Activated CD8-positive, alpha-beta memory T cell treated with anti-CD3 and anti-CD28 coated beads, Interleukin-2, amount 50 U/mL, for 1 hour (primary cell): Measurements from ENCODE around the gene SPAG9.

Source experiments
- DNase-seq: peaks from one replicate; pipeline ENCODE4 v3.0.0-alpha.2; 2020; ENCODE audit errors: extremely low read depth

SPAG9 gene

DNA sequence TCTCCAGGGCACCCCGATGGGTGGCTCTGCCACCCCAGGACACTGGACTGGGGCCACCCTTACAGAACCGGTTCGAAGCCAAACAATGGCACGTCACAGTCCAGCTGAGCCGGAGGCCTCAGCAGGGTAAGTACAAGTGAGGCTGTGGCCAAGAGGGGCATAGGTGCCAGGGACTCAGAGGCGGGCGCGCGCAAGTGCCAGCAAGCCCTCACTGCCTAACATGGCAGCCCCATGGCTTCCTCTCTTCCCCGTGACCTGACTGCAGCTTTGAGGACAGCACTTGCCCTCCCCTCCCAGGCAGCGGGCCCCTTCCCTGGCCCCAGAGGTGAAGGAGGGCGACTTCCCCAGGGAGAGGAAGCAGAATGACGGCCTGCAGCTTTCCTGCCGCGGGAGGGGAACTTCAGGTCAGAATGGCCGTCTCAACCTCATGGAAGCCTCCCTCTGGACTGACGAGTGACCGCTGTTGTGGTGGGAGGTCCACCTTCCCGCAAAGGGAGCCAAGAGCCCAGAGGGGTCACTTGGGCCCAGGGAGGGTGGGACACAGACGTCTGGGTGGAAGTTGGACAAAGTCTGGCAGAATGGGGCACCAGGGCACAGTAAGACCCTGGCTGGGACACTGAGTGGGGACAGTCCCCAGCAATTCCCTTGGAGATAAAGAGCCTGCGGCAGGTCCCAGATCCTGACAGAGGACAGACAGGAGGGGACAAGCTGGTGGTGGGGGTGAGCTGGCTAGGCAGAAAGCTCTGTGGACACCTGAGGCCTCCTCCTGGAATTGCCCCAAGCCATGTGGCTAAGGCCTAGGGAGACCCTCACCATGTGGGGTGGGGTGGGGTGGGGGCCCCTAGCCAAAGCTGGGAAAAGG is 202.4 kb downstream of the SPAG9 start:
- DNase-seq: no peak

DNA sequence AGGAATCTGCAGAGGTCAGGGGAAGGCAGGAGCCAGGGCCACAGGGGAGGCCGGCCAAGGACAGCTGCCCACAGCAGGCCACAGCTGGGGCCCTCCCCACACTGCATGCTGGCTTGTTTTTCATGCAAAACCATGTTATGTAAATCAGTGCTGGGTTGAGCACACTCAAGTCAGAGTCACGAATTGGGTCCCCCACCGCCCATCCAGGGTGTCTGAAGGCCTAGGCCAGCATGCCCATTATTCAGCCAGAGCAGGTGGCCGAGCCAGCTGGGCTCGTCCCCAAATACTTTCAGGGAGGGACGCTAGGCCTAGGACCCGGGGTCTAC is 203.3 kb downstream of the SPAG9 start:
- DNase-seq: no peak

DNA sequence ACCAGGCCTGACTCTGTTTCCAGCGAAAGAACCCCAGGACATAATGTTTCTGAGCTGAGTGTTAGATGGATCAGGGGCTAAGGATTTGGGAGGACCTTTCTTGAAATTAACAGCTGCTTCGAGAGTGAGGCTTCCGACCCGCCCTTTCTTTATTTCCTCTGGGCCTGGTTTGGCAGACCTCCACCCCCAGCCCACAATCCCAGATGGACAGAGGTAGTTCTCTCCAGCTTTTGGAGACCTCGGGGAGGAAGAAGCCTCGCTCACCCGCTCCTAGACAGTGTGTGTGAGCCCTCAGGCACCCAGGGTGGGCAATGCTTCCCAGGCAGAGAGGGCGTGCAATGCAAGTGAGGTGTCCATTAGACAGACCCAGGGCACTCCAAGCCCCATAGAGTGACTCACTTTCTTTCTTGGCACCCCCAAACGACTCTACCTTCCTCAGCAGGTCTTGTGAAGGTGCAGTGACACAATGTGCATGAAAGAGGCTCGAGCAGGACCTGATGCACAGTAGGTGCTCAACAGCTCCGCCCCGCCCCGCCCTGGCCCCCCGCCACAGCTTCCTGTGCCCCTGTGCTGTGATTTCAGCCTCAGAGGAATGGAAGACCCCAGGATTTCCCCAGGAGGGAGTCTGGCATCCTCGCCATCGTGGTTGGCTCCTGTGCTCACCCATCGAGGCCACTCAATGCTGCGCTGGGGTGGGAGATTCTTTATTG is 203.8 kb downstream of the SPAG9 start:
- no peak for DNase-seq

DNA sequence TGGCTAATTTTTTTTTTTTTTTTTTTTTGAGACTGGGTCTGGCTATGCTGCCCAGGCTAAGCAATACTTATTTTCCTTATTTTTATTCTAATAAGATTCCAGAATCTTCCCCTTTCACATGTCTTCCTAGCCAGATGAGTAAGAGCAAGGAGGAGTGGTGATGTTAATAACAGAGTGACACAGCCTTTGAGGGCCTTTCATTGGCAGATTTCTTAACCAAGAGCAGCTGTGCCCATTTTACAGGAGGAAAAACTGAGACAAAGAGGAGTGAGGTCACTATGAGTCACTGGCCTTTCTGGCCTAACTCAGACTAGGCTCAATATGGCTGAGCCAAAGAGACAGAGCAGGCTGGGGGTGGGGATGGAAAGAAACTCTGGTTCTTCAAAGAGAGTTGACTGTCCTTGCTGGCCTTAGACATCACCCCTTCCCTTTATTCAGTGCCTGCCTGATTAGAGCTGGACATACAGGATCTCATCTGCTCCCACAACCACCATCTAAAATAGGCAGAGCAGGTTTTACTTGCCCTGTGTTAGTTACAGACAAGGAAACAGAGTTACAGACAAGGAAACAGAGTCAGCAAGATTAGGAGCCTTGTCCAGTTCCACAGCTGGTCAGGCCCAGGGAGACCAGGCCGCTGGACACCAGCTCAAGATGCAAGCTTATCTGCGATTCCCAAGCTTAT is 204.5 kb downstream of the SPAG9 start:
- no peak for DNase-seq

DNA sequence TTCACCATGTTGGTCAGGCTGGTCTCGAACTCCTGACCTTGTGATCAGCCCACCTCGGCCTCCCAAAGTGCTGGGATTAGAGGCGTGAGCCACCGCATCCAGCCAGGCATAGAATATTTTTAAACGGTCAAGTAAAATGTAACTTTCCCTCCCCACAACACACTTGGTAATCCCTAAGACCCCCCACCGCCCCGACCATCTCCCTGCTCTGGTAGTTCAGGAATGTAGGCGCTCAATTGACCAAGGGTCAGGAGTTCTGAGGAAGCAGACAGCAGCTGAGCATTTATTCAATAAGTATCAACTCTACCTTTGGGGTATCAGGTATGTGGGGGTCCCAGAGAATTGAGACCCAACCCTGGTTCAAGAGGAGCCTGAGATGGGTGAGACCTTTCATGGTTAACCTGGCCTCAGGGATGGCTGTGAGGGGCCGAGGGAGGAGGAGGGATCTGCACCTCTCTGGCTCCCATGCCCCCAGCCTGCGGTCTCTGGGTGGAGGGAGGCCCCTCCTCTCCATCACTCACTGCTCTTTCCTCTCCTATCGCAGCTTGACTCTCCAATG is 206.1 kb downstream of the SPAG9 start:
- no peak for DNase-seq

DNA sequence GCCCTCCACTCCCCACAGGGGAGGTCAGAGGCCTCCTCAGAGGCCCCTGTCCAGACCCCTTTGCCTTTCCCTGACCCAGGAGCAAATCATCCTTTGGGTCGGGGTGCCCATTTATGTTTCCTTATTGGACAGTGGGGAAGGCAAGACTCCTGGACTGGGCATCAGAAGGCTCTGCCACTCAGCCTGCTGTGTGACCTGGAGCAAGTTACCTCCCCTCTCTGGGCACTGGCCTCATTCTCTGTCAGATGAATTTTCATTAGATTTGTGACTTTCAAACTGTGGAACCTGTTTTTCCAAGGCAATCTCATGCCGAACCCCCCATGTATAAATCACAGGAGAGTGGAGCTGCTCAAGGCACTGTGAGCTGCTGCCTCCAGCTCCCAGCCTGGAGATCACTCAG is 207.5 kb downstream of the SPAG9 start:
- DNase-seq: no peak
